ENCODE measurements around the gene ATF6.
"Not testable (repeated sequence)": the region's sequence is repeated elsewhere in the genome, so short reads cannot be mapped to it uniquely, and the experiment has no call there.

Gene ATF6

DNA sequence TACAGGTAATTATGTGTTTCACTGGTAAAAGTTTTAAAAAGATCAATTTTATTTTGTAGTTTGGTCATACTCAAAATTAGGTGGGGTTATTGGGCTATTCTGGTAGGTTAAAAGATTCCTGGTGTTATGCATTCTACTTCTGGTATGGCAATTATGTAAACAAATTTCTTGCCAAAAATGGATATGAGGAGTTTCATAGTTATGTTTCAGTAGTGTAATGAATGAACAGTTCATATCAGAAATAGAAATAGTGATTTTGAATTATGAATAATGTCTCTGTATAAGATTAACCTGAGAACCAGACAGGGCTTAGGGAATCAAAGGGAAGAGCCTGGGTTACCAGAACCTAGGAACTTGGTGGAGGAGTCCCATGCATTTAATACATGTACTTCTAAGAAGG is 15.9 kb downstream of the ATF6 start:
- no peak for DNase-seq

DNA sequence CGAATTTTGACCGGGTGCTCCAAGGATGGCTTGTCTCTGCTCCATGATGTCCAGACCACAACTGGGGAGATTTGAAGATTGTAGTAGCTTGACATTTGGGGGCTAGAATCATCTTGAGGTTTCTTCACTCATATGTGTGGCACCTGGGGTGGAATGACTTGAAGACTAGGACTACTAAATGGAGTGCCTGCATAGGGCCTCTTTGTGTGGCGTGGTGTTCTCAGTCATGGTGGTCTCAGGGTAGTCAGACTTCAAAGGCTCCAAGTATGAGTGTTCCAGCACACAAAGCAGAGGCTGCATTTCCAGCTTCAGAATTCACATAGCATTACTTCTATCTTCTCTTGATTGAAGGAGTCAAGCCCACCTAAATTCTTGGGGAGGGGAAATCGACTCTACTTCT is 16.8 kb downstream of the ATF6 start:
- no peak for DNase-seq

DNA sequence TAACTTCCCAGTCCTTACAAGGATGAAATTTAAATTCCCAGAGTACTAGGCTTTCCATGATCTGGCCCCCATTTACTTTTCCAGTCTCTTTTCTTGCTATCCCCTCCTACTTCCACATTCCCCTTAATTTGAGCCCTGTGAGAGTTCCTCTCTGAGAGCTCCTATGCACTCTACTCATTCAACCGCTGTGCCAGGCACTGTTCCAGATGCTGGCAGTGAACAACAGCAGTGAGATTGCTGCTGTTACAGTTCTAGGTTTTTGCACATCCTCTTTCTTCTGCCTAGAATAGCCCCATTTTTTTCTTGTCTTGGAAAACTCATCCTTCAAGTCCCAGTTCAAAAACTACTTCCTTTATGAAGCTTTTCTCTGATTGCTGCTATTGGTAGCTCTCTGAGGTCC is 18.8 kb downstream of the ATF6 start:
- no peak for DNase-seq

DNA sequence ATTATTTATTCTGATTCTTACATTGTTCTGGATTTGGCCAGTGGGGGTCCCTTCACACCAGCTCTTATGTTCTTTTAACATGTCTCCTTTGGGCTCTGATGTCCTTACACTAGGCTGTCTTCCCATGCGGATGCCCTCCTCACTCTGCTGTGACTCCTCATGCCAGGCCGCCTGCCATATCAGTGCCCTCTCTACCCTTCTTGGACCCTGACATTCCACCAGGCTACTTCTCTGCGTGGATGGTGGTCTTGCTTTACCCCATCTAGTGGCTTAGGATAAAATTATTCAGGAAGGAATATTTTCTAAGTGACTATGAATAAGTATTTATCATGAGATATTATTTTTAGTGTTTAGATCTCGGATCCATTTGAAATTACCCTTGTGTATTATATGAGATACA is 21.2 kb downstream of the ATF6 start:
- DNase-seq: no peak

DNA sequence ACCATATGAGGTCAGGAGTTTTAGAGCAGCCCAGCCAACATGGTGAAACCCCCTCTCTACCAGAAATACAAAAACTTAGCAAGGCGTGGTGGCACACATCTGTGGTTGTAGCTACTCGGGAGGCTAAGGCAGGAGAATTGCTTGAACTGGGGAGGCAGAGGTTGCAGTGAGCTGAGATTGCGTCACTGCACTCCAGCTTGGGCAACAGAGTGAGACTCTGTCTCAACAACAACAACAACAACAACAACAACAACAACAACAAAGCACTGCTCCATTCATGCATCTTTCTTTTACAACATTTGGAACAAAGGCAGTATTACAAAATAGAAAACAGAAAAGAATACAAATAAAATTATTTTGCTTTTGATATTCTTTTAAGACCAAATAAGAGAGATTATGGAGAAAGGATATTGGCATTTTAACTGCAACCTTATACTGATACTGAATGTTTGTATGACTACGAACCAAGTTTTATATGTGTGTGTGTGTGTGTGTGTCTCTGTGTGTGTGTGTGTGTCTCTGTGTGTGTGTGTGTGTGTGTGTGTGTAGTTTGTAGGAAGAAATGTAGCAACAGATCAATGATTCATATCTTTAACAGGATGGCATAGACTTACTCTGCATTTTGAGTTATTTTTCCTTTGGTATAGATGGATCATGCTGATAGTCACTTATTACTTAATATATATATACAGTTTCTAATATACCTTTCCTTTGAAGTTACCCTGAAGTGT is 24.6 kb downstream of the ATF6 start:
- DNase-seq: no peak

DNA sequence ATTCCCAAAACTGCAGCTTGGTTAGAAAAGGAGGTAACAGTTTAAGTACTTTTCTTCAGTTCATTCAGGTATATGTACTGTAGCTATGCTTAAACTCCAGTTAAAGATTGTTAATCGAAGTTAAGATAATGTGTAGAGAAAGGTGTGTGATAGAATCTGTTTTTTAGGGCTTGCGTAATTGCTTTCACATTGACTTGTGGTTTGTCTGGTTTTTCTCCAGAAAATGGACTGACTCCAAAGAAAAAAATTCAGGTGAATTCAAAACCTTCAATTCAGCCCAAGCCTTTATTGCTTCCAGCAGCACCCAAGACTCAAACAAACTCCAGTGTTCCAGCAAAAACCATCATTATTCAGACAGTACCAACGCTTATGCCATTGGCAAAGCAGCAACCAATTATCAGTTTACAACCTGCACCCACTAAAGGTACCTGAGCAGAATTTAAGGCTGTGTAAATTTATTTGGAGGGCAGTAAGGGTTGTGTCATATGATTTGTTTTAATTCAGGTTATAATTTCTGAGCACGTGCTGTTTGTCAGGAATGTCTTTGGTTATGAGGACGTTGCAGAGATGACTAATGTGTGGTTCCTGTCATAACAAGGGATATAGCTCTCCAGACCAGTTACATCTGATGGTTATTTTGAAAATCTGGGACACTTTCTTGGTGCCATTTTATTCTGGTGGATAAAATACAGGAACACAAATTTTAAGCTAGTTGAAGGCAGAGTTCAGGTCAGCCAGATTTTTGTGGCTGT is 26.0 kb downstream of the ATF6 start:
- no peak for DNase-seq

DNA sequence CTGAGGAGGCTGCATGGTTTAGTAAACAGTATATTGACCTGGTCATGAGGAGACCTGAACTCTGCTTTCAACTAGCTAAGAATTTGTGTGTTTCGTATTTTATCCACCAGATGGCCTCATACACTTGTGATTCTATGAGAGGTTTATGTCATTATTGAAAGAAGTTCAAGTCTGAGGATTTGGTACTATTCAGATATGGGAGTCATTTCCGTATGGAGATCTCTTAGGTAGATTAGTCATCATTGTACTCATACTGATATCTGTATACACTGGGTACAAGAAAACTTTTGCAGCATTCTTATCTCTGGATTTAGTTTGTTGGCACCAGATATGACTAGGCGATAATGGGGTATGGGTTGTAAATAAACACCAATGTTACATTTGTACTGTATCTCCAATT is 26.6 kb downstream of the ATF6 start:
- no peak for DNase-seq

DNA sequence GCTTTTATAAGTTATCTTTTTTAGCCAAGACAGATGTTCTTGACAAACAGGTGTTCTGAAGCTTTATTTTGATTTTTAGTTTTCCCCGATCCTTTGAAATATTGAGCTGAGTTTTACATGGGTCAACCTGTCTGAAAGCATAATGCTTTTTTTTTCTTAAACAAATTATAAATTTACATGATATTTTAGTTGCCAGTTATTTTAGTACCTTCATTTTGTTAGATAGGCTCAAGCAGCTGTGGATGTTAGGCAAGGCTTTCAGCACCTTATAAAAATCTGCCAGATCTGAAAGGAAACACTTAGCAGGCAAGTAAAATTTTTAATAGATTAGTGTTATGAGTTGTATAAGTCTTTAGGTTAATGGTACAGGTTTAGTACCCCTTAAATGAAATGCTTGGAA is 33.7 kb downstream of the ATF6 start:
- no peak for DNase-seq

DNA sequence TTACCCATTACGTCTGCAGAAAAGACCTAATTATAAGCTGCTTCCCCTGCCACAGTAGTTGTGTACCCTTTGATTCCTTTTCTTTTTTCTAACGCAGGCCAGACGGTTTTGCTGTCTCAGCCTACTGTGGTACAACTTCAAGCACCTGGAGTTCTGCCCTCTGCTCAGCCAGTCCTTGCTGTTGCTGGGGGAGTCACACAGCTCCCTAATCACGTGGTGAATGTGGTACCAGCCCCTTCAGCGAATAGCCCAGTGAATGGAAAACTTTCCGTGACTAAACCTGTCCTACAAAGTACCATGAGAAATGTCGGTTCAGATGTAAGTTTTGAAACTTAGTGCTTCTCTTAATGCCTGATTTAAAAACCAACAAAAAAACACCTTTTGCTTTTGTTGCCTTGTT is 35.8 kb downstream of the ATF6 start:
- DNase-seq: no peak

DNA sequence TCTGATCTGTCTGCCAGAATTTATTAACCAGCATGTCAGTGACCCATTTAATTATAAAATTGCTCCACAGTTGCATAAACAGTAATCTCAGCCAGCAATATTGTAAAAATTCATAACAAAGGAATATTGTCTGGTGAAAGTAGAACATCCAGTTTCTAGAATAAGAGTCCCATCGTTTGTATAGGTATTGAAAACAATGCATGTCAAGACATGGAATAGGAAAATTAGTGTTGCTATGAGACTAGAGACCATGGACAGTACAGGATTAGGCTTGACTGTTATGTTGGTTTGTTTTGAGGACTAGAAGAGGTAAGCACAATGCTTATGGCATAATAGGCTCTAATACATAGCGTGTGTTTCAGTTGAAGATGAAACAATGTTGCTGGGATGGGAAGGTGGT is 37.1 kb downstream of the ATF6 start:
- no peak for DNase-seq

DNA sequence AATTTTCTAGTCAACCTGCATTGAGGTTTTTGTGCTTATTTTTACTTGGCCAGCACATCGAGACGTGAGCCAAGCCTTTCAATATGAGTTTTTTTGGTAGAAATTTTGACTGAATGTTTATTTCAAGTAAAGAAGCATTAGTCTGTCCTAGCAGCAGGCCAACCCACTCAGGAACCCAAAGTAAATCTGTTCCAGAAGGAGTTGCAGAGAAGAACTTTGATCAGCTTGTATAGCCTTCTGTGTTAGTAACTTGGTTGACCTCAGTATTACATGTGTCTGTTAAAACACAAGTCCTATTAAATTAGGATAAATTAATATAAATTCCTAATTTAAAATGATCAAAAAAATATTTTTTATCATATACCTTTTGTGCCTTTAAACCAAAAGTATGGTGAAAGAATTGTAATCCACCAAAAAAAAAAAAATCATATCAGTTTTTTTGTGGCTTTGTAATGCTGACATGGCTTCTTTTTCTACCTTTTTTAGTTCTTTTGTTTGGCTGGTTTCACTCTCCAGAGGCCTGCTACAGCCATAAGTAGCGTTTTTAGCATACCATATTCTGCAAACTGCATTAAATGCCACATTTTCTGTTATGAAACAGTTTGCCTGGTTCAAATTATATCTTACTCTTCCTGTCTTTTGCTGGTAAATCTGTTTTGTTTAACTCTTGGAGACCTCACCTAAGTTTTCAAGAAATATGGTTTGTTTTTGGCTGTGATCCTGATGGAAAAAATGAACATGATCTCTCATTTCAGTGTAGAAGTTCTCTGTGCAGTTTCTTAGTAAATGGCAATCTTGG is 39.5 kb downstream of the ATF6 start:
- no peak for DNase-seq

DNA sequence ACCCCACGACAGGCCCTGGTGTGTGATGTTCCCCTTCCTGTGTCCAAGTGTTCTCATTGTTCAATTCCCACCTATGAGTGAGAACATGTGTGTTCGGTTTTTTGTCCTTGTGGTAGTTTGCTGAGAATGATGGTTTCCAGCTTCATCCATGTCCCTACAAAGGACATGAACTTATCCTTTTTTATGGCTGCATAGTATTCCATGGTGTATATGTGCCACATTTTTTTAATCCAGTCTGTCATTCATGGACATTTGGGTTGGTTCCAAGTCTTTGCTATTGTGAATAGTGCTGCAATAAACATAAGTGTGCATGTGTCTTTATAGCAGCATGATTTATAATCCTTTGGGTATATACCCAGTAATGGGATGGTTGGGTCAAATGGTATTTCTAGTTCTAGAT is 43.1 kb downstream of the ATF6 start:
- DNase-seq: not testable (repeated sequence)

DNA sequence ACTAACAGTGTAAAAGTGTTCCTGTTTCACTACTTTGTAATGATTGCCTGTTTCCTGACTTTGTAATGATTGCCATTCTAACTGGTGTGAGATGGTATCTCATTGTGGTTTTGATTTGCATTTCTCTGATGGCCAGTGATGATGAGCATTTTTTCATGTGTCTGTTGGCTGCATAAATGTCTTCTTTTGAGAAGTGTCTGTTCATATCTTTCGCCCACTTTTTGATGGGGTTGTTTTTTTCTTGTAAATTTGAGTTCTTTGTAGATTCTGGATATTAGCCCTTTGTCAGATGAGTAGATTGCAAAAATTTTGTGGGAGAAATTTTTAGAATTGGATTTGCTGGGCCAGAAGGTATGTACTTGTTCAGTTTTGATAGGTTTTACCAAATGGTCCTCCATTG is 43.5 kb downstream of the ATF6 start:
- DNase-seq: not testable (repeated sequence)

DNA sequence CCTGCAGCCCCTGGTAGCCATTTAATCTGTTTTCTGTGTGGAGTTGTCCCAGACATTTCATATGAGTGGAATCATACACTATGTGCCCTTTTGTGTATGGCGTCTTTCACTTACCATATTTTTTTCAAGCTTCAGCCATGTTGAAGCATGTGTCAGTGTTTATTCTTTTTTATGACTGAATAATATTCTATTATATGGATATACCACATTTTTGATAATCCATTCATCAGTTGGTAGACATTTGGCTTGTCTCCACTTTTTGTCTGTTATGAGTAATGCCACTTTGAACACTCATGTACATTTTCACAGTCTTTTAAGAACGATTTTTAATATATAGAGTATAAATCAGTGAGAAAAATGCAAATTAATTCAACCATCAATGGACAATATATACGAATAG is 44.7 kb downstream of the ATF6 start:
- DNase-seq: no peak

DNA sequence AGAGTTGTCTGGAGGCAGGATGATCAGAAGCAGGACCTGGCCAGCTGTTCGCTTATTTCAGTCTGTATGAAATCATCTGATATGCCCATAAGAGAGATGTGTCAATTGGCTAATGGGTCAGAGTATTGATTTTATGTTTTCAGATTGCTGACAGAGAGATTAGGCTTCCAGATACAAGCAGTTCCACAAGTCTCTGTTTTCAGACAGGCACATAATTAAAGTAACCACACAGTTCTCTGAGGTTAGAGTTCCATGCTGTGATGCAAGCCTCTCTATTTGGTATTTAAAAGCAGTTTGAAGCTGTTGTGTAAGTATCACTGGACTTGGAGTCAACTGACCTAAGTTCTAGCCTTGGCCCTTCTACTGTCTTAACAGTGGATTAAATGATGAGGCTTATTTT is 50.1 kb downstream of the ATF6 start:
- DNase-seq: no peak

DNA sequence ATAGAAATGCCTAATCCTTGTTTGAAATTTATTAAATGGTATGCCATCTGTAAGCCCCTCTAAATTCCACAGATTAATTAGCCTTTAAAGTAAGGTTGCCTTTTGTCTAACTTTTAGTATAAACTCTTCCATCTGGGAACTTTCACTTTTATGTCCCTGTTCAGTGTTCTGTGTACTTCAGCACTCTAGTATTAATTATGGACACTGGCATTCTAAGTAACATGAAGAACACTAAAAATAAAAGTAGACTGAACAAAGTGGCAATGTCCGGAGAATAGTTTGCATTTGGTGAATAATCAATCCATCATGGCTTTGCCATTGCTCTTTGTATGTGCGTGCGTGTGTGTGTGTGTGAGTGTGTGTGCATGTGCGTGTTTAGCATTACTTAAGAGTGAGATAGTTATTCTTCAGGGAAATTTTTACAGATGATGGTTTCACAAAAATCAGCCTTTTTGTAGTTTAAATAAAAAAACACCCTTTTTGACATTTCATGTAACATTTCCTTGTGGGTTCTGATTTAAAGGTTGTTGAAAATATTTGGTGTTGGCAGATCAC is 51.1 kb downstream of the ATF6 start:
- DNase-seq: no peak

DNA sequence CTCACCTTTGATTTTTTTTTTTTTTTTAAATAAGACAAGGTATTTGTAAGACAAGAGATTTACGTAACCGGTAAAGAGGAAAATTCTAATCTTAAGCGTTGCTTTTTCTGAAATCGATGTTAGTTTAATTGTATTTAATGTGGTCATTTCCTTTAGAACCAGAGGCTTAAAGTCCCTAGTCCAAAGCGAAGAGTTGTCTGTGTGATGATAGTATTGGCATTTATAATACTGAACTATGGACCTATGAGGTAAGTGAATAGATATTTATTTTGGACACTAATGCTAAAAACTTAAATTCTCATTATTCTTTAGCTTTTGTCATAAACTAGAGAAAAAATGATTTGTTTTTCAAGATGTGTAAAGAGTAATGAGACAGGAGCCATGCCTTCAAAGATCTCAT is 54.8 kb downstream of the ATF6 start:
- no peak for DNase-seq

DNA sequence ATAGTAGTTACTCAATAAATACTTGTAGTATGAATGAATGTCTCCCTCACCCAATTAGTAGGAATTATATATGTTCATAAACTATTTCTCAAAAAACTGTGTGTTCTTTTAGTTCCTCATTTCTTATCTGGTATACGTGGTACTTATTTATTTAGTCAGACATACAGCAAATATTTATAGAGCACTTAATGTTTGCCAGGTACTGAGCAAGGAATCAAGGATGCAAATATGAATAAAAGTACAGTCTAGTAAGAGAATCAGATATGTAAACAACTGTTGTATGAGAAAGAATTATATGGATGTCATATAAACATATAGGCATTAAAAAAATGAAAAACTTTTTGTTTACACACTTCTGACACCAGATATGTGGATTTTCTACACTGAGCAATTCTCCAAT is 58.5 kb downstream of the ATF6 start:
- DNase-seq: no peak

DNA sequence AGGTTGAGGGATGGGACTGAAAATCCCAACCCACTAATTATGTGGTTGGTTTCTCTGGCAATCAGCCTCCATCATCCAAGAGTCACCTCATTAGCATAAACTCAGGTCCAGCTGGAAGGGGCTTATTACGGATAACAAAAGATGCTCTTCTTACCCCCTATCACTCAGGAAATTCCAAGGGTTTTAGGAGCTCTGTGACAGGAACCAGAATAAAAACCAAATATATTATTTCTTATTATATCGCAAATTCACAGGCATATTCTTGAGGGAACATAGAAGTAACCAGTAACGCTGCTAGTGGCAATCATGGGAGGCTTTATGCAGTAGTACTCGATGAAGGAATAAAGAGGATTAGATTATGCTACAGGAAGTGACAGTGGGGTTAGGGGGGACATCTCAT is 59.7 kb downstream of the ATF6 start:
- no peak for DNase-seq

DNA sequence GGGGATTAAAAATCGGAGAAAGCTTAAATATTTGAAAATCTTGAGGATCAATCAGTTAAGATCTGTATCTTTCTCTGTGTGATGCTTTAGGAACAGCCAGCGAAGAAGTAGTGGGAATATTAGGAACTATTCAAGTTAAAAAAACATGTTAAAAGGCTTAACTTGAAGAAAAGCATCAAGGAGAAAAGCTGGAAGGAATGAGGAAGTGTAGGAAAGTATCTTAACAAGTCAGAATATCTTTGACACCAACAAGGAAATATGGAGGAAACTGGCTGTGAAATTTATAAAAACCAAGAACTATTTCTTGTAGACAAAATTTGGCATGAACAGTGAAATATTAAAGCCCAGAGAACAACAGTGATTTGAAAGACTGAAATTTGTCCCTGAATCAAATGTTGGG is 60.4 kb downstream of the ATF6 start:
- DNase-seq: no peak

DNA sequence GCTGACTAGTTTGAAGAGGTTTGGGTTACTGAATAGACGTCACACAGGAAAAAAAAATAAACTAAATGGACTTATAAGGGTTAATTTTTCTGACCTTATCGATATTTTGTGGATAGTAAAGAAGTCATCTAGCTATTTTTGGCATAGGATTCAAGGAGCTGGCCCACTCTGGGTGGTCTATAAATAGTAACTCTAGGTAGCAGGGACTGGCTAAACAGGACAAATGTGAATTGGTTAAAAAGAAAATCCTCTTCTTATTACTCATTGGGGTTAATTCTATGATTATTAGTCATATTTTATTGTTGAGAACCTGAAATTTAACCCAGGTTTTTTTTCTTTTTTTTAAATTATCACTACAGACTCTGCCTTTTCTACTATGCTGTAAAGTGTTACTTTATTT is 61.7 kb downstream of the ATF6 start:
- DNase-seq: no peak

DNA sequence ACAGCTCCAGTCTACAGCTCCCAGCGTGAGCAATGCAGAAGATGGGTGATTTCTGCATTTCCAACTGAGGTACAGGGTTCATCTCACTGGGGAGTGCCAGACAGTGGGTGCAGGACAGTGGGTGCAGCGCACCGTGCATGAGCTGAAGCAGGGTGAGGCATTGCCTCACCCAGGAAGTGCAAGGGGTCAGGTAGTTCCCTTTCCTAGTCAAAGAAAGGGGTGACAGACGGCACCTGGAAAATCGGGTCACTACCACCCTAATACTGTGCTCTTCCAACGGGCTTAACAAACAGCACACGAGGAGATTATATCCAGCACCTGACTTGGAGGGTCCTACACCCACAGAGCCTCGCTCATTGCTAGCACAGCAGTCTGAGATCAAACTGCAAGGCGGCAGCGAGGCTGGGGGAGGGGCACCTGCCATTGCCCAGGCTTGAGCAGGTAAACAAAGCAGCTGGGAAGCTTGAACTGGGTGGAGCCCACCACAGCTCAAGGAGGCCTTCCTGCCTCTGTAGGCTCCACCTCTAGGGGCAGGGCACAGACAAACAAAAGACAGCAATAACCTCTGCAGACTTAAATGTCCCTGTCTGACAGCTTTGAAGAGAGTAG is 66.3 kb downstream of the ATF6 start:
- peak in 1 of 2 experiments; percentile 4 for DNase-seq

DNA sequence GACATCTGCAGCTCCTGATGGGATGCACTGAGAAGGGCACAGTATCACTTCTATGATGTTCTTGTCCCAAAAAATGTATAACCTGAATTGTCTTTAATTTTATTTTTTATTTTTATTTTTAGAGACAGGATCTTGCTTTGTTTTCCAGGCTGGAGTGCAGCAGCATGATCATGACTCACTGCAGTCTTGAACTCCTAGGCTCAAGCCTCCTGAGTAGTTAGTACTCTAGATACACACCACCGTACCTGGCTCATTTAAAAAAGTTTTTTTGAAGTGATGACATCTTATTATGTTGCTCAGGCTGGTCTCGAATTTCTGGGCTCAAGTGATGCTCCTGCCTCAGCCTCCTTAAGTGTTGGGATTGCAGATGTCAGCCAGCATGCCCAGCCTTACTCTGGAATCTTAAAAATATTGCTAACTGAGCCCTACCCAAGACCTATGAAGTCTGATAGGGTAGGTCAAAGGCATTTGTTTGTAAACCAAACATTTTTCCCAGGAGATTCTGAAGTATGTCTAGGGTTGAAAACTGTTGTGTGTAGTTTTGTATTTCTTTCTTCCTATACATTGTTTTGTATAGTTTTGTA is 68.9 kb downstream of the ATF6 start:
- DNase-seq: no peak

All from stimulated activated CD4-positive, alpha-beta T cell treated with anti-CD3 and anti-CD28 coated beads, Interleukin-4, amount 100 ng/mL, for 4 hours (primary cell).